Measurements from ENCODE around the gene B4GALNT3. TPM values are rescaled to one million over a fixed set of nuclear protein-coding genes. Genes with fewer than 3 reads are reported as not detected.

The B4GALNT3 gene
- total and polyA plus RNA-seq, 3 donors from 2014 or later: 16.7 to 34.6 (median 24.3) TPM

- Histone ChIP-seq H3K27ac (no peak overlapping the region), H3K4me3 (peak overlapping the region; percentile 41 to 55), H3K4me1 (no peaks in the 10 kb centered on the region), H3K27me3 (no peaks in the 10 kb centered on the region), H3K9me3 (no peaks in the 10 kb centered on the region), H3K36me3 (ENCODE audit: low read depth, missing control alignments) (no peaks in the 10 kb centered on the region)
- intact Hi-C loops (cut with DNase I; ENCODE audit: low total_unique reads): no loop called here
- TF ChIP-seq POLR2A (IDR thresholded peaks at IDR 0.05) (no peak), CTCF (IDR thresholded peaks at IDR 0.05) (no peak)
- 9 to 12% methylated on average over 32 to 77 of the region's 109 CpGs for WGBS, 2 donors
- DNase-seq: peak; percentile 43
Observed at GRCh38 chr12:460261-461230, 807 bp downstream of the B4GALNT3 start.

- intact Hi-C loops (cut with DNase I; ENCODE audit: low total_unique reads): no loop called here
- no peaks in the 10 kb centered on the region for H3K4me1 ChIP-seq
- H3K27ac ChIP-seq: no peak overlapping the region
- 45 to 62% methylated on average over 13 of the region's 13 CpGs for WGBS, 2 donors
- no peak overlapping the region for H3K4me3 ChIP-seq
- no peaks in the 10 kb centered on the region for H3K27me3 ChIP-seq
- no peaks in the 10 kb centered on the region for H3K36me3 ChIP-seq (ENCODE audit: low read depth, missing control alignments)
- no peaks in the 10 kb centered on the region for H3K9me3 ChIP-seq
- no peak for TF ChIP-seq CTCF (IDR thresholded peaks at IDR 0.05)
- no peak for TF ChIP-seq POLR2A (IDR thresholded peaks at IDR 0.05)
- no peak for DNase-seq
Observed at GRCh38 chr12:461425-461824, 1.7 kb downstream of the B4GALNT3 start.

- no peak for DNase-seq
- no peaks in the 10 kb centered on the region for H3K27me3 ChIP-seq
- H3K36me3 ChIP-seq (ENCODE audit: low read depth, missing control alignments): no peaks in the 10 kb centered on the region
- no peak for TF ChIP-seq POLR2A (IDR thresholded peaks at IDR 0.05)
- TF ChIP-seq CTCF (IDR thresholded peaks at IDR 0.05): no peak
- intact Hi-C loops (cut with DNase I; ENCODE audit: low total_unique reads): no loop called here
- H3K4me1 ChIP-seq: no peaks in the 10 kb centered on the region
- no peak overlapping the region for H3K4me3 ChIP-seq
- WGBS, 2 donors: 86 to 89% methylated on average over 6 of the region's 6 CpGs
- no peak overlapping the region for H3K27ac ChIP-seq
- no peaks in the 10 kb centered on the region for H3K9me3 ChIP-seq
Observed at GRCh38 chr12:462936-463705, 3.4 kb downstream of the B4GALNT3 start.

GRCh38 chr12:464484-465267 lies 4.9 kb downstream of the B4GALNT3 start:
- TF ChIP-seq POLR2A (IDR thresholded peaks at IDR 0.05) (no peak), CTCF (IDR thresholded peaks at IDR 0.05) (no peak)
- H3K27me3 ChIP-seq: no peaks in the 10 kb centered on the region
- no peak overlapping the region for H3K27ac ChIP-seq
- no peaks in the 10 kb centered on the region for H3K4me1 ChIP-seq
- no peaks in the 10 kb centered on the region for H3K9me3 ChIP-seq
- no peak overlapping the region for H3K4me3 ChIP-seq
- 72 to 77% methylated on average over 16 of the region's 16 CpGs for WGBS, 2 donors
- no peak for DNase-seq
- no peaks in the 10 kb centered on the region for H3K36me3 ChIP-seq (ENCODE audit: low read depth, missing control alignments)
- intact Hi-C loops (cut with DNase I; ENCODE audit: low total_unique reads): no loop called here
